PC-3 (cell line): ENCODE data around the gene S100A8. TPM values are rescaled to one million over a fixed set of nuclear protein-coding genes. Genes with fewer than 3 reads are reported as not detected.

Source experiments
- ATAC-seq: fragments of 200-7000 bp; cut with Tn5 transposase; 2 replicates; pipeline ENCODE4 v1.9.1; 2020; ENCODE audit warnings: mild to moderate bottlenecking, moderate library complexity
- BruUV-seq: library from RNA; stranded (reverse); fragments of 400-500 nt; replicated peaks from 2 replicates; lab custom pipeline; 2021; lab: Mats Ljungman, UMichigan
- CTCF ChIA-PET: fragments of 300-600 bp; sonication (Branson Sonifier 250); formaldehyde crosslinking; loops from one replicate; lab custom pipeline; 2022; ENCODE audit warnings: antibody characterized with exemption; lab: Charles Lee
- POLR2A ChIA-PET: fragments of 300-600 bp; sonication (Branson Sonifier 250); formaldehyde crosslinking; loops from one replicate; lab custom pipeline; 2022; ENCODE audit warnings: antibody characterized with exemption; ENCODE audit not compliant: unreplicated experiment; lab: Charles Lee
- DNase-seq: peaks from one replicate; pipeline ENCODE4 v3.0.0-alpha.2; 2015
- H2AFZ ChIP-seq: fragments of 300-600 bp; sonication (generic); 2 replicates; pipeline ENCODE4 v1.6.0; 2016; ENCODE audit warnings: antibody characterized with exemption, low read length
- H3F3A ChIP-seq: fragments of 300-600 bp; sonication (generic); one replicate; pipeline ENCODE4 v1.6.0; 2017; ENCODE audit warnings: antibody characterized with exemption, low read length, control low read depth, mild to moderate bottlenecking; ENCODE audit not compliant: unreplicated experiment
- H3K27ac ChIP-seq: fragments of 300-600 bp; sonication (generic); 2 replicates; pipeline ENCODE4 v1.5.1; 2016; ENCODE audit warnings: mild to moderate bottlenecking, low read length
- H3K27me3 ChIP-seq: fragments of 300-600 bp; sonication (generic); 2 replicates; pipeline ENCODE4 v1.6.1; 2016; ENCODE audit warnings: low read length, mixed read lengths
- H3K36me3 ChIP-seq: fragments of 300-600 bp; sonication (generic); 2 replicates; pipeline ENCODE4 v1.6.1; 2016; ENCODE audit warnings: low read depth, mixed run types, low read length, mixed read lengths
- H3K4me1 ChIP-seq: fragments of 300-600 bp; sonication (generic); 2 replicates; pipeline ENCODE4 v1.5.1; 2016; ENCODE audit warnings: low read length; ENCODE audit not compliant: insufficient read depth
- H3K4me2 ChIP-seq: fragments of 300-600 bp; sonication (generic); 2 replicates; pipeline ENCODE4 v1.6.0; 2016; ENCODE audit warnings: low read length
- H3K4me3 ChIP-seq: fragments of 300-600 bp; sonication (generic); 2 replicates; pipeline ENCODE4 v1.5.1; 2016; ENCODE audit warnings: mild to moderate bottlenecking, low read length, mixed read lengths
- H3K79me2 ChIP-seq: fragments of 300-600 bp; sonication (generic); 2 replicates; pipeline ENCODE4 v1.6.1; 2017; ENCODE audit warnings: low read length, mixed read lengths
- H3K9ac ChIP-seq: fragments of 300-600 bp; sonication (generic); 2 replicates; pipeline ENCODE4 v1.6.0; 2016; ENCODE audit warnings: mild to moderate bottlenecking, low read length
- H3K9me2 ChIP-seq: fragments of 300-600 bp; sonication (generic); replicated peaks from 2 replicates; pipeline ENCODE4 v1.6.1; 2016; ENCODE audit warnings: mixed run types, low read length, mixed read lengths
- H3K9me3 ChIP-seq: fragments of 300-600 bp; sonication (generic); 2 replicates; pipeline ENCODE4 v1.6.1; 2016; ENCODE audit warnings: low read length, mixed read lengths
- H4K20me1 ChIP-seq: fragments of 300-600 bp; sonication (generic); 2 replicates; pipeline ENCODE4 v1.6.1; 2016; ENCODE audit warnings: low read length, mixed read lengths
- EZH2 ChIP-seq: fragments of 300-600 bp; sonication (generic); IDR thresholded peaks from one replicate; pipeline ENCODE4 v1.6.1; 2017; ENCODE audit warnings: antibody characterized with exemption, mild to moderate bottlenecking, low read length; ENCODE audit not compliant: unreplicated experiment
- EZH2phosphoT487 ChIP-seq: fragments of 300-600 bp; sonication (generic); IDR thresholded peaks from 2 replicates; pipeline ENCODE4 v1.6.1; 2018; ENCODE audit warnings: mild to moderate bottlenecking, antibody characterized with exemption, low read length, borderline replicate concordance
- intact Hi-C: fragments of 100-400 bp; cut with micrococcal nuclease; formaldehyde crosslinking; loops from 2 replicates; pipeline ENCODE4 v1.9.0; 2023
- total RNA-seq: library from RNA; depleted of rRNA; stranded (reverse); fragments of >200 nt; gene quantifications from 2 replicates; pipeline ENCODE4 v1.2.3, GENCODE V29; 2014
- TF ChIP-seq, protein P1 (sequence below): fragments of 300-600 bp; sonication (generic); conservative IDR thresholded peaks from 2 replicates; pipeline ENCODE4 v1.5.1; 2017; ENCODE audit warnings: antibody characterized with exemption, low read depth, mild to moderate bottlenecking, low read length

S100A8 gene
- total RNA-seq, 1 experiment from 2014 or later: 0.29 TPM

DNA sequence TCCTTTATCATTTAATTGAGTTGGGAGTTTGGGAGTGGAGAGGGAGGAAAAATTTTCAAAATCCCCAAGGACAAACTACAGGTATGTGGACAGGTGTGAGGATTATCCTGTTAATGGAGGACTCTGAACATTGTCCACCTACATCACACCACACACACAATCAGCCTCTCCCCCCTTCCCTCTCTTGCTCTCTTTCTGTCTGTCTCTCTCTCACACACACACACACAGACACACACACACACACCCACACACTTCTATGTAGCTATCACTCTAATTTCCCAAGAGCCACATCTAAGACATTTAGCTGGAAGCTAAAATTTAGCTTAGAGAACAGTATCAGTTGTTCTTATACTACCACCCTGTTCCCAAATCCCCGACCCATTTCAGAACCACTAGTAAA, 1.5 kb downstream of the S100A8 start:
- Histone ChIP-seq H3K4me1 (peaks cover 19% of the 10 kb centered on the region), H3F3A (no peaks in the 10 kb centered on the region), H3K9me2 (no peaks in the 10 kb centered on the region), H3K9ac (no peak overlapping the region), H3K4me3 (no peak overlapping the region), H3K27me3 (peaks cover 16% of the 10 kb centered on the region; the same call in 1 of the 2 replicates), H2AFZ (no peak overlapping the region), H3K79me2 (no peaks in the 10 kb centered on the region), H4K20me1 (no peaks in the 10 kb centered on the region), H3K9me3 (no peaks in the 10 kb centered on the region), H3K4me2 (no peak overlapping the region), H3K36me3 (no peaks in the 10 kb centered on the region), H3K27ac (no peak overlapping the region)
- ChIA-PET CTCF (no interaction called here), POLR2A (no interaction called here)
- TF ChIP-seq EZH2phosphoT487 (no peak), EZH2 (no peak)
- TF ChIP-seq, protein P1, sequence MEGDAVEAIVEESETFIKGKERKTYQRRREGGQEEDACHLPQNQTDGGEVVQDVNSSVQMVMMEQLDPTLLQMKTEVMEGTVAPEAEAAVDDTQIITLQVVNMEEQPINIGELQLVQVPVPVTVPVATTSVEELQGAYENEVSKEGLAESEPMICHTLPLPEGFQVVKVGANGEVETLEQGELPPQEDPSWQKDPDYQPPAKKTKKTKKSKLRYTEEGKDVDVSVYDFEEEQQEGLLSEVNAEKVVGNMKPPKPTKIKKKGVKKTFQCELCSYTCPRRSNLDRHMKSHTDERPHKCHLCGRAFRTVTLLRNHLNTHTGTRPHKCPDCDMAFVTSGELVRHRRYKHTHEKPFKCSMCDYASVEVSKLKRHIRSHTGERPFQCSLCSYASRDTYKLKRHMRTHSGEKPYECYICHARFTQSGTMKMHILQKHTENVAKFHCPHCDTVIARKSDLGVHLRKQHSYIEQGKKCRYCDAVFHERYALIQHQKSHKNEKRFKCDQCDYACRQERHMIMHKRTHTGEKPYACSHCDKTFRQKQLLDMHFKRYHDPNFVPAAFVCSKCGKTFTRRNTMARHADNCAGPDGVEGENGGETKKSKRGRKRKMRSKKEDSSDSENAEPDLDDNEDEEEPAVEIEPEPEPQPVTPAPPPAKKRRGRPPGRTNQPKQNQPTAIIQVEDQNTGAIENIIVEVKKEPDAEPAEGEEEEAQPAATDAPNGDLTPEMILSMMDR: no peak
- no TSS peak for BruUV-seq
- intact Hi-C loops: no loop called here
- no peak for DNase-seq
- no peak for ATAC-seq

DNA sequence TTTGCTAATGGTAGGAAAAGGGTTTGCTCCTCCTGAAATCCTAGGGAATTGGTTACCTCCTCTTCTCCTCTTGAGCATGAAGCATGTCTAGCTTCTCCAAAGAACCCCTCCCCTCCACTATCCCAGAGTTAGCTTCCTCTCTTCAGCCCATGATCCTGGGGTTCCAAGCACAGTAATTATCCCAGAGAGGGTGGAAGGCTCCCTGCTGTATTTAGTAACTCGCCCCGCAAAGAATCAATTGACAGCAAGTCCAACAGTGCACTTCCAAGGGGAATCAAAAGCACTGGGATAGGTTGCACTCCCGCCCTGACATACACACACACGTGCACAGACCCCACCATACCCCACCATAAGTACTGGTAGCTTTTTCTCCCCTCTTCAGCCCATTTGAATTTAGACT, 3.1 kb downstream of the S100A8 start:
- Histone ChIP-seq H3K27me3 (peaks cover 16% of the 10 kb centered on the region; the same call in 1 of the 2 replicates), H3K4me1 (peaks cover 15% of the 10 kb centered on the region), H3K79me2 (no peaks in the 10 kb centered on the region), H3K9ac (no peak overlapping the region), H4K20me1 (no peaks in the 10 kb centered on the region), H3K4me3 (no peak overlapping the region), H2AFZ (no peak overlapping the region), H3K27ac (no peak overlapping the region), H3K9me2 (no peaks in the 10 kb centered on the region), H3K4me2 (no peak overlapping the region), H3K36me3 (no peaks in the 10 kb centered on the region), H3K9me3 (no peaks in the 10 kb centered on the region), H3F3A (no peaks in the 10 kb centered on the region)
- POLR2A ChIA-PET: no interaction called here
- intact Hi-C loops: no loop called here
- ATAC-seq (no peak), DNase-seq (no peak)
- CTCF ChIA-PET: no interaction called here
- TF ChIP-seq EZH2 (no peak), EZH2phosphoT487 (no peak)
- TF ChIP-seq, protein P1: no peak
- BruUV-seq: no TSS peak

DNA sequence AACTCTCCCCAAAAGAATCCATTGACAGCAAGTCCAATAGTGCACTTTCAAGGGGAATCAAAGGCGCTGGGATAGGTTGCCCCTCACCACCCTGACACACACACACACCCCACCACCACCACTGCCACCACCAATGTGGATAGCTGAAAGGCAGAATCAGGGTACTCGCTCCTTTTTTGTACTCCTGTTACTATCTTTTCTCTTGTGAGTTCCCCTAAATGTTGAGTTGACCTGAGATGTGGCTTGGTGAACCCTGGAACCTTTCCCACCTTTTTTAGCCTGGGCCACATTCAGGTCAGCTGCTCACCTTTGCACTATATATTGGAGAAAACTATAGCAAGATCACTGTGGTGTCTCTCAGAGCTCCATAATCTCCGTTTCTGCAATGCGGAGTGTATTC, 3.9 kb downstream of the S100A8 start:
- ChIA-PET POLR2A (no interaction called here), CTCF (no interaction called here)
- Histone ChIP-seq H3K9me2 (no peaks in the 10 kb centered on the region), H3F3A (no peaks in the 10 kb centered on the region), H3K4me1 (peaks cover 15% of the 10 kb centered on the region), H3K27me3 (peaks cover 11% of the 10 kb centered on the region; the same call in 1 of the 2 replicates), H3K4me3 (no peak overlapping the region), H3K9me3 (peaks cover 2% of the 10 kb centered on the region; the same call in 1 of the 2 replicates), H3K27ac (no peak overlapping the region), H4K20me1 (no peaks in the 10 kb centered on the region), H3K79me2 (no peaks in the 10 kb centered on the region), H3K36me3 (no peaks in the 10 kb centered on the region), H3K4me2 (no peak overlapping the region), H2AFZ (no peak overlapping the region), H3K9ac (no peak overlapping the region)
- ATAC-seq: no peak
- no peak for DNase-seq
- TF ChIP-seq EZH2phosphoT487 (no peak), EZH2 (no peak)
- TF ChIP-seq, protein P1: no peak
- BruUV-seq: no TSS peak
- intact Hi-C loops: no loop called here
